Stimulated activated CD8-positive, alpha-beta memory T cell treated with anti-CD3 and anti-CD28 coated beads, Interleukin-12 subunit alpha, Interleukin-12 subunit beta, amount 100 ng/mL, for 24 hours (primary cell): ENCODE data around the gene CGB1.
"Not testable (repeated sequence)": the region's sequence is repeated elsewhere in the genome, so short reads cannot be mapped to it uniquely, and the experiment has no call there.

Experiments
- DNase-seq: peaks from one replicate; pipeline ENCODE4 v3.0.0-alpha.2; 2020; ENCODE audit errors: extremely low read depth

CGB1 gene

DNA sequence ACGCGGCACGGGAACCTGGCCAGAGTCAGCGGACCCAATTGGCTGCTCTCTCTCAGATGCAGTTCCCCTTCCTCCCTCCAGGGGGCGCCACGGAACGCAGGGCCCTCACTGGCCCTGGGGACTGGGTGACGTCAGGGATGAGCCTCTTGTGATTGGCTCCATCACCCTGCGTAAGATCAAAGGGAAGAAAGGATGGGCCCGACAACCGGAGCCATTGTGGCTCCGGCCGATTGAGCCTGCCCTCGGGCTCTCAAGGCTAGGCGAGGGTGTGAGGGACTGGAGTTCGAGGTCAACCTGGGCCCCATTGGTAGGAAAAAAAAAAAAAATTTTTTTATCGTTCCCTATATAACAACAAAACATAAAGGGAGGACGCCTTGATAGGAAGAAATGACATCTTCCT is at the start of gene CGB1:
CGB1 (minus strand) TSS at position 81 of the 400 bp plus-strand sequence. CDS start 184 bp downstream, outside the sequence.
- DNase-seq, result not testable (repeated sequence)

DNA sequence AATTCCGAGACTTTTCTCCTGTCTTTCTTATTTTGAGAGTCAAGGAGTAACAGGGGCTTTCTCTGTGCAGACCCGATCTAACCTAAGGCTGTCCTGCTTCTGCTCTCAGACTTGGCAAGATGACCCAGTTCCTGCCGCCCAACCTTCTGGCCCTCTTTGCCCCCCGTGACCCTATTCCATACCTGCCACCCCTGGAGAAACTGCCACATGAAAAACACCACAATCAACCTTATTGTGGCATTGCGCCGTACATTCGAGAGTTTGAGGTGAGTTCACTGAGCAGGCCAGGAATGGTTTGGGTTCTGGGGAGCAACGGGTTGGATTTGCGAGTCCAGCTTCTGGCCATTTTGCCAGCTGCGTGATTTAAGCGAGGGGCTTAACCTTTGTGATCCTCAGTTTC is 49.6 kb upstream of the CGB1 start:
- DNase-seq, result no peak

DNA sequence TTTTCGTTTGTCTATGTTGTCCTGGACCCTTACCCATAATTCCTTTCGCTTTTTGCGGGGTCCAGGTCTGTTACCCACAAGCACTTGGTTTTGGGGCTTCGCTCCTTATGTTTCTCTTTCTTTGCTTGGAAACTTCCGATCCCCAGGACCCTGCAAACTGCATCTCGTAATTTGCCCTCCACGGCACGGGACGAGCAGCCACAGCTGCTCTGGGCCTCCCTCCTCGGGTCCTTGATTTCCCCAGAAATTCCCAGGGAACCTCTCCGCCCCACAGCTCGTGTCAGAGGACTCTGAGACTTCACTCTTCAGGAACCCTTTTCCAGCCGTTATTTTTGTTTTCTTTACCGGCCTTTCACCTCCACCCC is 49.2 kb upstream of the CGB1 start:
- no peak for DNase-seq

DNA sequence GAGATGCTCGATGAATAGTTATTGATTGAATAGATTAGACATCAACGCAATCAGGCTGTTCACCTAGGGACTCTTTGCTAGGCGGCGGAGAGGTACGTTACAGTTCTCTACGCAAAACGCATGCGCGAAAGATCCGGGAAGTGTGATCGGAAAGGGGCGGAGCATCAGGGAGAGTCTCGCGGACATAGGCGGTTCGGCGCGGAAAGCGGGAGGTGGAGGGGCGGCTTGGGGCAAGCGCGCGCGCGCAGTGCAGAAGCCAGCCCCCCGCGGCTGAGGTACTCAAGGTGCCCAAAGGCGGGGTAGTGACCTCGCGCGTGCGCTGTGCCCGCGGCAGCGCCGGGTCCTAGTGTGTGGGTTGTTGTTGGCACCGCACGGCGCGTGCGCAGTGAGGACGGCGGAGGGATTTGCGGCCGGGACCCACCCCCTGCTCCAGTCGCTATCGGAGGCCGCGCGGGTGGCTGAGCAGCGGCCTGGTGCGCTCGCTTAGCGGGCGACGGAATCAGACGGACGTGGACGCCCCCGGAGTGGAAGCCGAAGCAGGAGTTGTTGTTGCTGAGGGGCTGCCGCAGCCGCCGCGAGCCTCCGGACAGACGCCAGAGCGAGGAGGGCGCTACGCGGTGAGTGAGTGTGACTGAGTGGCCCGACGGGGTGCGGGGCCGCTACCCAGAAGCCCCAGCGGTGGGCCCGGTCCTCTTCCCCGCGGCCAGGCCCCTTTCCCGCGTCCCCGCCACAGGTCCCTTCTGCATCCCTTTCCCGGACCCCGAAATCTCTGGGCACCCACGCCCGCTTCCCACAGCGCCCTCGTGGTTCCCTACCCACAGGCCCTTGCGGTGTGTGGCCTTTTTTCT is 48.5 kb upstream of the CGB1 start, which contains the start of gene SNRNP70:
SNRNP70 (plus strand) TSS at position 432 of the 848 bp plus-strand sequence. CDS start 964 bp downstream, outside the sequence.
- DNase-seq, result peak; percentile 98

DNA sequence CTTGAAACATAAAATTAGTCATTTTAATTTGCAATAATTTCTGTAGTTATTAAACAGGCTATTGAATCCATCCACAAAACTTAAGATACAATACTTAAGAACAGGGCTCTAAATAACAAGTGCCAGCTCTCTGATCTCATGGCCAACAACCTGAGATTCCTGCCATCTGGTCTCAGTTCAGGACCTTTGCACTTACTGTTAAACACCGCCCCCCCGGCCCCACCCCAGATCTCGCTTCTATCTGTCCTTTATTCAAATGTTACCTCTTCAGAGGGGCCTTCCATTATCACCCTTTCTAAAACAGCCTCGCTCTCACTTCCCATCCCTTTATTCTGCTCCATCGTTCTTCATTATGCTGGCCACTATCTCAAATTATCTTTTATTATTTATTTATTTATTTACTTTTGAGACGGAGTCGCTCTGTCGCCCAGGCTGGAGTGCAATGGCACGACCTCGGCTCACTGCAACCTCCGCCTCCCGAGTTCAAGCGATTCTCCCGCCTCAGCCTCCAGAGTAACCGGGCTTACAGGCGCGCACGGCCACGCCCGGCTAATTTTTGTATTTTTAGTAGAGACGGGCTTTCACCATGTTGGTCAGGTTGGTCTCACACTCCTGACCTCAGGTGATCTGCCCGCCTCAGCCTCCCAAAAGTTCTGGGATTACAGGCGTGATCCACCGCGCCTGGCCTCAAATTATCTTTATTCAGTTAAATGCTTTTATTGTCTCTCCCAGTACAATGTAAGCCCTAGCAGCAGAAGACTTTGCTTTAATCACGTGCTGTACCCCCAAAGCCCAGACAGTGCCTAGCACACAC is 47.7 kb upstream of the CGB1 start:
- DNase-seq, result no peak

DNA sequence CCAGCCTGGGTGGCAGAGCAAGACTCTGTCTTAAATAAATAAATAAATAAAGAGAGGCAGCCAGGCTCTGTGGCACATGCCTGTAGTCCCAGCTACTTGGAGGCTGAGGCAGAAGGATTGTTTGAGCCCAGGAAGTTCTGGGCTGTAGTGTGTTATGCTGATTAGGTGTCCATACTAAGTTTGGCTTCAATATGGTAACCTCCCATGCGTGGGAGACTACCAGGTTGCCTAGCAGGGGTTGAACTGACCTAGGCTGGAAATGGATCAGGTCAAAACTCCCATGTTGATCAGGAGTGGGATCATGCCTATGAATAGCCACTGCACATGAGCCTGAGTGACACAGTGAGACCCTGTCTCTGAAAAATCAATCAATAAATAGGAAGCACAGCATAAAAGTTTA is 44.6 kb upstream of the CGB1 start:
- DNase-seq, result no peak

DNA sequence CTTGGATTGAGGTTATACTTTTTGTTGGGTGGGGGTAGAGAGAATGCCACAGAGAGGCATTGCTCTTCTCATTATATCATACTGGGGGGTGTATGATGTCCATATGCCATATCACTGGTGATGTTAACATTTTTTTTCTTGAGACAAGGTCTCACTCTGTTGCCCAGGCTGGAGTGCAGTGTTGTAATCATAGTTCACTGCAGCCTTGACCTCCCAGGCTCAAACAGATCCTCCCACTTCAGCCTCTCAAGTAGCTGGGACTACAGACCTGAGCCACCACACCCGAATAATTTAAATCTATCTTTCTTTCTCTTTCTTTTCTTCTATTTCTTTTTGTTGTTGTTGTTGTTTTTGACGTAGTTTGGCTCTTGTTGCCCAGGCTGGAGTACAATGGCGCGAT is 43.7 kb upstream of the CGB1 start:
- no peak for DNase-seq

DNA sequence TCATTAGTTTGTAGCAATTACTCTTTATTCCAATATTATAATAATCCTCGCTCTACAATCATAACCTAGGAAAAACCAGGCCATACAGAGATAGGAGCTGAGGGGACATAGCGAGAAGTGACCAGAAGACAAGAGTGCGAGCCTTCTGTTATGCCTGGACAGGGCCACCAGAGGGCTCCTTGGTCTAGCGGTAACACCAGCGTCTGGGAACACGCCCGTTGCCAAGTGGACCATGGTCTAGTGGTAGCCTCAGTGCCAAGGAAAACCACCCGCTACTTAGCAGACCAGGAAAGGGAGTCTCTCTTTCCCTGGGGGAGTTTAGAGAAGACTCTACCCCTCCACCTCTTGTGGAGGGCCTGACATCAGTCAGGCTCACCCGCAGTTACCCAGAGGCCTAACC is 38.2 kb upstream of the CGB1 start:
- DNase-seq, result not testable (repeated sequence)

DNA sequence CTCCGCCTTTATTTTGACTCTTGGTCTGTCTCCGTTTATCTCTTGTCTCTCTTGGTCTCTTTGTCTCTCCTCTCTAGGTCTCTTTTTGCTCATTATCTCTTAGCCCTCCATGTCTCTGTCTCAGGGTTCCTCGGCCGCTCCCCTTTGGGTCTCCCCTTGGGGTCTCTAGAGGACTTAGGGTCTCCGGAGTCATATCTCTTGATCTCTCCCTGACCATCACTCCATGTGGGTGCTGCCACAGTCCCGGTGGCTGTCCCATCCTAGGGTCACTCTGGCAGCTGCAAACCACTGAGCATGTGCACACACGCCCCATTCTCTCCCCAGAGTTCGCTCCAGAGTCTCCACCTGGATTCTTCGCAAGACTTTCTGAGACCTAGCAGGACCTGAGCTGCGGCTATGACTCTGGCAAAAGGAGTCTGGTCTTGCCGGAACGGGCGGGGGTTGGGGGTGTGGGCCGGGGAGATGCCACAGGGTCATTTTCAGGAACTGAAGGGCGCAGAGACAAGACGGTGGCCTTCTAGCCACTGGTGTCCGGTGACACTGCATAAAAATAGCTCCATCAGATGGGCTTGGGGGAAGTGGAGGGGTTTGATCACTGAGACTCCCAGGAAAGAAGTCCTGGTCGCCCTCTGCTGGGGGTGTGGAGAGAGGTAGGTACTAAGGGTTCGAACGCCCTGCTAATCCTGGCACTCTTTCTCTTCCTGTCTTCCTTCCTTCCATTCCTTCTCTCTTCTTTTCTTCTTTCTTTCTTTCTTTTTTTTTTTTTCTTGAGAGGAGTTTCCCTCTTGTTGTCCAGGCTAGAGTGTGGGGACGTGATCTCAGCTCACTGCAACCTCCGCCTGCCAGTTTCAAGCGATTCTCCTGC is 37.1 kb upstream of the CGB1 start:
- DNase-seq, result no peak

DNA sequence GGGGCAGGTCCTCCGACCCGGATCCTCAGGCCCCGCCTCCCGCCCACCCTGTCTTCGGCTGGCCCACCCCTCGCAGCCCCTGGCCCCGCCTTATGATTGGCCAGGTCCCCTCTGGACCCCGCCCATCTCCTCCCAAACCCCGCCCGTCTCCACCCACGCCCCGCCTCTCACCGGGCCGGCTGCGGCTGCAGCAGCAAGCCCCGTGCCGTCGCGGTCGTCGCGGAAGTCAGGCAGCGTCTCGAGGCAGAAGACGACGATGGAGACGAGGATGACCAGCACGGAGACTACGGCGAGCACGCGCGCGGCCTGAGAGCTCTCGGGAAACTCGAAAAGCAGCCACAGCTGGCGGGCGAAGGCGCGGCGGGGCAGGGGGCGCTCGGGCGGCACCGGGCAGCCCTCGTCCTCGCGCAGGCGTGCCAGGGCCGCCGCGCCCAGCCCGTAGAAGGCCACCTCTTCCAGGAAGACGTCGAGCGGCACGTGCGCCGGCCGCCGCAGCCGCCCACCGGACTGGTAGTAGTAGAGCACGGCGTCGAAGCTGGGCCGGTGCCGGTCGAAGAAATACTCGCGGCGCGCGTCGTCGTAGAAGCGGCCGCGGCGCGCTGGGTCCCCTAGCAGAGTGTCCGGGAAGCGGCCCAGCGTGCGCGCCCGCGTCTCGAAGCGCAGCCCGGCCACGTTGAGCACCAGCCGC is 35.3 kb upstream of the CGB1 start:
- DNase-seq, result no peak

DNA sequence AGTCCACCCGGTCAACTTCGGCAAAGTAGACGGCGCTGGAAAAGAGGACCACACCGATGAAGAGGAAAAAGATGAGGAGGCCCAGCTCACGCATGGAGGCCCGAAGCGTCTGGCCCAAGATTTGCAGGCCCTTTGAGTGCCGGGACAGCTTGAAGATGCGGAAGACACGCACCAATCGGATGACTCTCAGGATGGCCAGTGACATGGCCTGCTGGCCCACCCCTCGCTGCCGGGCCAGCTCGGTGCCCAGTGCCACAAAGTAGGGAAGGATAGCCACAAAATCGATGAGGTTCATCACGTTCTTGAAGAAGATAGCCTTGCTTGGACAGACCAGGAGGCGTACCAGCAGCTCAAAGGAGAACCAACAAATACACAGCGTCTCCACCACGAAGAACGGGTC is 33.7 kb upstream of the CGB1 start:
- DNase-seq, result no peak

DNA sequence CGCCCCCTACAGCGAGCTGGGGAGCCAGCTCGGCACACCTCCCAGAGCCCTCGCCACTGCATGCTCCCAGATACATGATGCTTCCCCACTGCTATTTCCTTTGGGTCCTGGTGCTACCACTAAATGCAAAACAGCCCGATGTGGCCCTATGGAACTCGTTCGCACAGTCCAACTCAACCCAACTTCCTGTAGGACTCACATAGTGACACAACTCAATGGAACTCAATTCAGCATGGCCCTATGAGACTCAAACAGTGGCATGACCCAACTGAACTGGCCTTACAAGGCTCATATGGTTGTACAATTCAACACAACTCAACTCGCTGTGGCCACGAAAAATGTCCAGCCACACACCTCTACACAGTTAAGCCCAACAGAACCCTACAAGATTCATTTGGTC is 32.3 kb upstream of the CGB1 start:
- no peak for DNase-seq

DNA sequence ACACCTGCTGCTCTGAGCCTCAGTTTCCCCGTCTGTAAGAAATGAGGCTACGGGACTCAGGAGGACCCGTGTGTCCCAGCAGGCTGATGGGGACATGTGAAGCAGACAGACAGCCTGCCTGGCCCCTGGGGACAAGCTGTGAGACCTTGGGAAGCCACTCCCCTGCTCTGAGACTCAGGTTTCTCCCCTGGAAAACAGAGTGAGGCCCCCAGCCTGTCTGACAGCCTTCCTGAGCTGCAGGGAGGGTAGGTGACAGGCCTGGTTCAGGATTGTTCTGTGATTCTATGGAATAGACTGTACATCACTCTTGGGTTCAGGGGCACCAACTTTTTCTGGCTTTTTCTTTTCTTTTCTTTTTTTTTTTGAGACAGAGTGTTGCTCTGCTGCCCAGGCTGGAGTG is 30.9 kb upstream of the CGB1 start:
- no peak for DNase-seq

DNA sequence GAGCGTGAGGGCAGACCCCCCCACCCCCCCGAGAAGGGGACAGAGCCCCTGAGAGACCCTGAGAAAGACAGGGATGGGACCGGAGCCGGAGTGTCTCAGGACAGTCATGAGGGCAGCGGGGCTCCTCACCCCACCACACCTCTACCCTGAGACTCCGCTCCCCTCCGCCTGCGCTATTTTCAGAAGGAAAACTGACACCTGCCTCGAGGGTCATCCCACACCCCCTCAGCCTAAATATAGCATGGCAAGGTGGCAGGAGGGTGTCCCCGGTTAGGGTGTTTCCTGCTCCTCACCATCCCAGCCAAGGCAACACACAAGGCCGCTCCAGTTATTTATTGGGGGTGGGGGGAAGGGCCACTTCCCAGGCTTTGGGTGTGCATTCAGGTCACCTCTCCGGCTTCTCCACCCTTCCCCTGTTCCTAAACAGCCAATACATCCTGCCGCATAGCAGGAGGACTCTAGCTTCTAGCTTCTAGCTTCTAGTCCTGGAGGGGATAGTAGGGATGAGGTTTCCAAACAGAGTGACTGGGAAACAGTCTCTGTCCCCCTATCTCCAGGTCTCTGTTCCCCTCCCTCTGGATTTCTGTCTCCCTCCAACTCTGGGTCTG is 29.3 kb upstream of the CGB1 start:
- DNase-seq, result no peak

DNA sequence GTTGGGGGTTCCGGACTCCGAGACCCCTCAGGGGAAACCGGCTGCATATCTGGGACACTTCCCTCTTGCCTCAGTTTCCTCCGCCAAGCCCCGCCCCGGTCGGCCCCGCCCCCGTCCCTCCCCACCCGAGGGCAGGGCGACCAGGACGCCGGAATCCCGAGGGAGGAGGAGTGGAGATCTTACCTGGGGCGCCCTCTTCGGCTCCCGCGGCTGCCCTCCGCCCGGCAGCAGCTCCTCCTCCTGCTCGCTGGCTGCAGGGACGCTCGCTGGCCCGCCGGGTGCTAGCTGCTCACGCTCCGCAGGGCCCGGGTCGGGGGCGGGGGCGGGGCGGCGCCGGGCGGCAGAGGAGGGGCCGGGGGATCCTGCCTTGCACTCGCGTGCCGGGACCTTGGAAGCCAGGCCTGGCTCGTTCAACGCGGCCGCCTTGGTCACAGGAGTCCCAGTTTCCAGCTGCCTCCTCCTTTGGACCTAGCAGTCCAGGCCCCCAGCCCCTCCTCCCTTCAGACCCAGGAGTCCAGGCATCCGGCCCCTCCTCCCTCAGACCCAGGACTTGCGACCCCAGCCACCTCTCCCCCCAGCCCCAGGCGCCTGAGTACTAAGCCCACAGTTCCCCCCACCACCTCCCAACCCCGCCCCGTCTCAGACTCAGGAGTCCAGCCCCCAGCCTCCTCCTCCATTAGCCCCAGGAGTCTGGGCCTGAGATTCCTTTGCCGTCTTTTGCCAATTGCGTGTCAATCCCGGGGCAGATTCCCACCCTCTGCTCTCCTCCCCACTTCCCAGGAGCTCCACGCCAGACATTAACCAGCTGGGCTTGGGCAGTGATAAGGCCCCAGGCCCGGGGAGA is 28.3 kb upstream of the CGB1 start, which contains the start of gene NTF4:
NTF4 (minus strand) TSS at position 51 of the 844 bp plus-strand sequence. CDS start 2,821 bp downstream, outside the sequence.
- DNase-seq, result no peak

DNA sequence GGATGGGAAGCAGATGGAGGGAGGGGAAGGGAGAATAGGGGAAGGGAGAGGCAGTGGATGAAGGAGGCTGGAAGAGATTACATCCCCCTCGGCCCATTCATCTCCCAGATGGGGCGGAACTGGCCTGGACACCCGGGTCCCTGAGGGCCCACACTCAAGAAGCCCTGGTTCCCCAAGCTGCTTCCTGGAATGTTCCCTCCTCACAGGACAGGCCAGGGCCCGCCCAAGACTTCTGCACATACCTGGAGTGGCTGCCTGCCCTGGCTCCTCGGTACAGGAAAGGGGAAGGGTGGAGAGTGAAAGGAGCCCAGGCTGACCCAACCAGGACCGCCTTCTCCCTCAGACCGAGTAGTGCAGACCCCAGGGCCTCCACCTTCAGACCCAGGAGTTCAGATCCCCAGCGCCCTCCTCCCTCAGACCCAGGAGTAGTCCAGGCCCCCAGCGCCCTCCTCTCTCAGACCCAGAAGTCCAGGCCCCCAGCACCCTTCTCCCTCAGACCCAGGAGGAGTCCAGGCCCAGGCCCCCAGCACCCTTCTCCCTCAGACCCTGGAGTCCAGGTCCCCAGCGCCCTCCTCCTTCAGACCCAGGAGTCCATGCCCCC is 27.4 kb upstream of the CGB1 start:
- DNase-seq, result no peak

DNA sequence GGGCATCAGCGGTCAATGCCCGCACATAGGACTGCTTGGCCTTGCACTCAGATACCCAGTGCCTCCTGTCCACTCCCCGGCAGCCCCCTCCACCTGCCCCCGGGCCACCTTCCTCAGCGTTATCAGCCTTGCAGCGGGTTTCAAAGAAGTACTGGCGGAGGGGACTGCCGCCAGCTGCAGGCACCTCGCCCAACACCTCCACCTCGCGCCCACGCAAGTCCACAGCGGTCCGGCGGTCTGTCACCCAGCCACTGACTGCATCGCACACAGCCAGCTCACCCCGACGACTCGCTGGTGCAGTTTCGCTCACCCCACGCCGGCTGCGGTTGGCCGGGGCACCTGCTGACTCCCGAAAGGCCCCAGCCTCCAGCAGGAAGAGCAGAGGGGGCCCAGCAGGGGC is 24.8 kb upstream of the CGB1 start:
- no peak for DNase-seq

DNA sequence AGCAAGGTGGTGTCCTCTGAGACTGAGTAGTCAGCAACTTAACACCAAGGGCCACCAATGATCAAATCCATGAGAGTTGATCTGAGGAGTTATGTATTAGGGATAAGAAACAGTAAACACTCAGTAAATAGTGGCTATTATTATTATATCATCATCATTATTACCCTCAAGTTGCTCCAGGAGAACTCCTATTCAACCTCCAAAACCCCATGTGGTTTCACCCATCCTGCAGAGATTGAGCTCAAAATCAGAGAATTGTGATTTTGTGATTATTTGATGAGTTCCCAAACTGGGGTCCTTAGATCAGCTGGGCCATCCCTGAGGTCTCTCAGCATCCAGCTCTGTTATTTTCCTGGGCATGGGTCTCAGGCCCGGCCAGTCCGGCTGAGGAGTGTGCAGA is 24.3 kb upstream of the CGB1 start:
- no peak for DNase-seq

DNA sequence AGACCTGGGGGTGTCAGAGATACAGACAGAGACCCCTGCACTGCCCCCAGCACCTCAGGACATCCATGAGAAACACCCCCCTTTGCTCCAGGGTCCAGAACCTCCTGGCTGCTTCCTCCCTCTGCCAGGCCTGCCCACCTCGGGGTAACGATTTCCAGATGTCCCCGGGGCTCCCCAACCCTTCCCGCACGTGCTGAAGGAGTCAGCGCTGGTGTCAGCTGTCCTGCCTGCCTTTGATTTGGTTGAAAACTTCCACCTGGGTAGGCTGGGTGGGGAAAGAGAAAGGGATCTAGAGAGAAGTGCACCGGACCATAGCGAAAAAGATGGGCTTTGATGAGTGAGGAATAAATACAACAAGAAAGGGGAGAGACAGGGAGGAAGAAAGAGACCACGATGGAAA is 22.4 kb upstream of the CGB1 start:
- no peak for DNase-seq
